Lung (tissue), 12 donors: ENCODE results near the gene RASGRF2. TPM values are rescaled to one million over a fixed set of nuclear protein-coding genes. Genes with fewer than 3 reads are reported as not detected.

Experiments
- ATAC-seq: fragments of 200-7000 bp; cut with Tn5 transposase; one replicate; pipeline ENCODE4 v1.9.1; 2020; ENCODE audit warnings: moderate number of reproducible peaks; ENCODE audit not compliant: insufficient read depth, low FRiP score
- DNase-seq, 3 donors: peaks; one replicate each; pipeline ENCODE4 v3.0.0-alpha.2; 2013 to 2017
- H3K27ac ChIP-seq, 2 donors: one replicate each; pipeline ENCODE4 v1.5.1; 2013; ENCODE audit warnings: mild to moderate bottlenecking in 2 of 2, moderate library complexity in 2 of 2, control low read depth in 1 of 2, inconsistent platforms in 1 of 2, low read depth in 1 of 2, low read length in 1 of 2
- H3K27me3 ChIP-seq, 3 donors: one replicate each; pipeline ENCODE4 v1.5.1; 2013; ENCODE audit warnings: low read length in 2 of 3; ENCODE audit not compliant: control insufficient read depth in 3 of 3, insufficient read depth in 3 of 3
- H3K36me3 ChIP-seq, 4 donors: one replicate each; pipeline ENCODE4 v1.5.1; 2013; ENCODE audit warnings: low read length in 4 of 4, mild to moderate bottlenecking in 1 of 4, moderate library complexity in 1 of 4; ENCODE audit not compliant: control insufficient read depth in 4 of 4, insufficient read depth in 4 of 4
- H3K4me1 ChIP-seq, 5 donors: one replicate each; pipeline ENCODE4 v1.5.1; 2013; ENCODE audit warnings: low read length in 5 of 5, mild to moderate bottlenecking in 2 of 5, moderate library complexity in 1 of 5; ENCODE audit not compliant: control insufficient read depth in 5 of 5, insufficient read depth in 5 of 5
- H3K4me3 ChIP-seq: one replicate; pipeline ENCODE4 v1.5.1; 2013; ENCODE audit warnings: mild to moderate bottlenecking, control low read depth, moderate library complexity
- H3K9ac ChIP-seq, 2 donors: one replicate each; pipeline ENCODE4 v1.5.1; 2013; ENCODE audit warnings: low read length in 2 of 2, control low read depth in 1 of 2; ENCODE audit not compliant: insufficient read depth in 1 of 2
- H3K9me3 ChIP-seq, 4 donors: one replicate each; pipeline ENCODE4 v1.5.1; 2013; ENCODE audit warnings: low read length in 3 of 4, mild to moderate bottlenecking in 1 of 4, moderate library complexity in 1 of 4; ENCODE audit not compliant: control insufficient read depth in 4 of 4, insufficient read depth in 3 of 4
- CTCF ChIP-seq: IDR thresholded peaks from 2 replicates; pipeline ENCODE4 v1.5.1; 2012; ENCODE audit warnings: mild to moderate bottlenecking; ENCODE audit errors: control extremely low read depth, extremely low read depth
- WGBS, 2 donors: extraction: QIAGEN DNeasy Blood & Tissue Kit; methylation state at CpG; one replicate each; pipeline ENCODE4 v1.1.7; 2013; 5-methylcytosine and 5-hydroxymethylcytosine counted together
- polyA plus RNA-seq, 2 donors: library from polyadenylated mRNA; stranded (reverse); fragments of 200-250 nt; gene quantifications; one replicate each; pipeline ENCODE4 v1.2.1, GENCODE V29; 2013
- total RNA-seq, 2 donors: library from RNA; depleted of rRNA in 1 of 2; stranded (reverse); fragments of >200 nt in 1 of 2; gene quantifications; one replicate each; pipeline ENCODE4 v1.2.1, GENCODE V29; 2014 to 2021
- donor health status: control.
- donor health status: control.
- donor health status: Bipolar disorder and iron deficiency.
- donor health status: healthy.
- donor health status: DM: yes; HTN: yes; CAD: no.

RASGRF2 gene
- total and polyA plus RNA-seq, 4 donors: 1.0 to 12.0 (median 2.7) TPM

GRCh38 chr5:81181576-81182316 lies 221.6 kb downstream of the RASGRF2 start:
- H3K4me1 ChIP-seq: no peaks in the 10 kb centered on the region
- peak in 2 of 3 donors; percentile 31 to 44 for DNase-seq
- no peak overlapping the region for H3K27ac ChIP-seq
- no peaks in the 10 kb centered on the region for H3K36me3 ChIP-seq
- 76 to 84% methylated on average over 4 of the region's 4 CpGs for WGBS, 2 donors
- no peaks in the 10 kb centered on the region for H3K27me3 ChIP-seq
- no peak overlapping the region for H3K9ac ChIP-seq
- ATAC-seq: no peak
- H3K9me3 ChIP-seq: no peaks in the 10 kb centered on the region
- TF ChIP-seq CTCF: no peak
- no peak overlapping the region for H3K4me3 ChIP-seq

GRCh38 chr5:81182396-81183390 lies 222.5 kb downstream of the RASGRF2 start:
- no peak for TF ChIP-seq CTCF
- Histone ChIP-seq H3K9me3 (no peaks in the 10 kb centered on the region), H3K4me1 (no peaks in the 10 kb centered on the region), H3K36me3 (no peaks in the 10 kb centered on the region), H3K4me3 (no peak overlapping the region), H3K27ac (no peak overlapping the region), H3K27me3 (no peaks in the 10 kb centered on the region), H3K9ac (no peak overlapping the region)
- no peak for DNase-seq
- ATAC-seq: no peak
- 83 to 90% methylated on average over 9 of the region's 9 CpGs for WGBS, 2 donors

GRCh38 chr5:81183811-81184748 lies 223.9 kb downstream of the RASGRF2 start:
- no peak overlapping the region for H3K4me3 ChIP-seq
- H3K36me3 ChIP-seq: no peaks in the 10 kb centered on the region
- H3K27ac ChIP-seq: no peak overlapping the region
- no peak for TF ChIP-seq CTCF
- 94 to 95% methylated on average over 11 of the region's 11 CpGs for WGBS, 2 donors
- no peak for DNase-seq
- no peaks in the 10 kb centered on the region for H3K4me1 ChIP-seq
- H3K9me3 ChIP-seq: no peaks in the 10 kb centered on the region
- H3K9ac ChIP-seq: no peak overlapping the region
- no peak for ATAC-seq
- H3K27me3 ChIP-seq: no peaks in the 10 kb centered on the region
